ENCODE results near the gene ZNF507. TPM values are rescaled to one million over a fixed set of nuclear protein-coding genes. Genes with fewer than 3 reads are reported as not detected.

Gene ZNF507
- polyA plus RNA-seq, 3 donors: 0.08 to 0.39 (median 0.10) TPM

GRCh38 chr19:32404933-32405430 is 59.6 kb downstream of the ZNF507 start:
- Mint-ChIP-seq H3K9me3 (peaks cover 0 to 6% (median 0%) of the 10 kb centered on the region in 7 donors), H3K36me3 (peaks cover 16 to 24% of the 10 kb centered on the region in 2 donors), H3K4me3 (peak overlapping the region; percentile 80 to 88), H3K4me1 (peaks cover 30% of the 10 kb centered on the region), H3K27ac (peak overlapping the region; percentile 79 to 92 (median 90)), H3K27me3 (ENCODE audit: low read depth in 3 of 3) (peaks cover 27 to 33% (median 31%) of the 10 kb centered on the region in 3 donors)
- peak overlapping the region; percentile 86 for H3K9ac ChIP-seq (ENCODE audit: insufficient read depth, low read length, poor library complexity, severe bottlenecking)
- H3K27me3 ChIP-seq (ENCODE audit: control insufficient read depth in 2 of 2, insufficient read depth in 2 of 2, low read length in 2 of 2): peaks cover 8 to 18% of the 10 kb centered on the region in 2 donors
- peak overlapping the region; percentile 85 to 90 for H3K27ac ChIP-seq (ENCODE audit: low read depth in 1 of 2, low read length in 2 of 2)
- H3K9me3 ChIP-seq (replicated peaks in 1 of 2; ENCODE audit: control insufficient read depth in 1 of 2, insufficient read depth in 1 of 2, low read length in 2 of 2): no peaks in the 10 kb centered on the region
- 1% methylated on average over 36 of the region's 36 CpGs for WGBS (ENCODE audit: insufficient coverage)
- no peaks in the 10 kb centered on the region for H4K20me1 ChIP-seq (ENCODE audit: insufficient read depth, low read length)
- H3K4me2 ChIP-seq (replicated peaks; ENCODE audit: extremely low read depth, low read length, poor library complexity, severe bottlenecking): peak overlapping the region; percentile 82
- H2AFZ ChIP-seq (ENCODE audit: insufficient read depth, low read depth, low read length, poor library complexity, severe bottlenecking): peak overlapping the region; percentile 84
- no peak for TF ChIP-seq CTCF (IDR thresholded peaks at IDR 0.05)
- peaks cover 8 to 14% of the 10 kb centered on the region in 2 donors for H3K36me3 ChIP-seq (replicated peaks in 1 of 2; ENCODE audit: control insufficient read depth in 1 of 2, insufficient read depth in 2 of 2, low read length in 2 of 2)
- H3K79me2 ChIP-seq (ENCODE audit: insufficient read depth, low read length): peaks cover 5% of the 10 kb centered on the region
- peak overlapping the region; percentile 59 to 77 (median 70) for H3K4me3 ChIP-seq (replicated peaks in 1 of 3; ENCODE audit: low read depth in 2 of 3, low read length in 3 of 3)
- DNase-seq: peak in 1 of 3 donors; percentile 55
- intact Hi-C loops (cut with micrococcal nuclease): loop anchor here (10.0 kb wide), 2 partner anchors 180 to 270 kb away; partner anchors contain the start of genes ANKRD27 (in 2 of the 2), RGS9BP (in 2 of the 2) and PDCD5 (in 1 of the 2)
- H3K4me1 ChIP-seq (ENCODE audit: control insufficient read depth in 1 of 2, insufficient read depth in 2 of 2, low read length in 2 of 2): peaks cover 26 to 33% of the 10 kb centered on the region in 2 donors

- no peak for TF ChIP-seq CTCF (IDR thresholded peaks at IDR 0.05)
- Mint-ChIP-seq H3K4me1 (peaks cover 30% of the 10 kb centered on the region), H3K4me3 (peak within 1 kb of the TSS; percentile 80 to 88), H3K27me3 (ENCODE audit: low read depth in 3 of 3) (peaks cover 25 to 28% (median 26%) of the 10 kb centered on the region in 3 donors), H3K9me3 (peaks cover 0 to 6% (median 0%) of the 10 kb centered on the region in 7 donors), H3K27ac (peak within 1 kb of the TSS; percentile 79 to 92 (median 90)), H3K36me3 (peaks cover 22 to 28% of the 10 kb centered on the region in 2 donors)
- Histone ChIP-seq H3K36me3 (replicated peaks in 1 of 2; ENCODE audit: control insufficient read depth in 1 of 2, insufficient read depth in 2 of 2, low read length in 2 of 2) (peaks cover 8 to 20% of the 10 kb centered on the region in 2 donors), H3K27ac (ENCODE audit: low read depth in 1 of 2, low read length in 2 of 2) (peak within 1 kb of the TSS; percentile 85 to 90), H3K4me2 (replicated peaks; ENCODE audit: extremely low read depth, low read length, poor library complexity, severe bottlenecking) (peak within 1 kb of the TSS; percentile 82), H3K9me3 (replicated peaks in 1 of 2; ENCODE audit: control insufficient read depth in 1 of 2, insufficient read depth in 1 of 2, low read length in 2 of 2) (no peaks in the 10 kb centered on the region), H3K4me1 (ENCODE audit: control insufficient read depth in 1 of 2, insufficient read depth in 2 of 2, low read length in 2 of 2) (peaks cover 26 to 33% of the 10 kb centered on the region in 2 donors), H3K9ac (ENCODE audit: insufficient read depth, low read length, poor library complexity, severe bottlenecking) (peak within 1 kb of the TSS; percentile 86), H3K79me2 (ENCODE audit: insufficient read depth, low read length) (peaks cover 5% of the 10 kb centered on the region), H2AFZ (ENCODE audit: insufficient read depth, low read depth, low read length, poor library complexity, severe bottlenecking) (peak within 1 kb of the TSS; percentile 84), H4K20me1 (ENCODE audit: insufficient read depth, low read length) (no peaks in the 10 kb centered on the region), H3K4me3 (replicated peaks in 1 of 3; ENCODE audit: low read depth in 2 of 3, low read length in 3 of 3) (peak within 1 kb of the TSS; percentile 59 to 77 (median 70)), H3K27me3 (ENCODE audit: control insufficient read depth in 2 of 2, insufficient read depth in 2 of 2, low read length in 2 of 2) (peaks cover 8 to 18% of the 10 kb centered on the region in 2 donors)
- intact Hi-C loops (cut with micrococcal nuclease): loop anchor here (10.0 kb wide), 2 partner anchors 179 to 269 kb away; partner anchors contain the start of genes ANKRD27 (in 2 of the 2), RGS9BP (in 2 of the 2) and PDCD5 (in 1 of the 2)
- under 1% methylated on average over 103 of the region's 104 CpGs for WGBS (ENCODE audit: insufficient coverage)
- DNase-seq: peak; percentile 92 to 93 (median 92)
Measured at GRCh38 chr19:32405431-32406160, 60.2 kb downstream of the ZNF507 start, which contains the start of gene DPY19L3. TSS of gene DPY19L3 (plus strand) at chr19:32405770. CDS start at chr19:32408254, 2,484 bp downstream.
